Left renal cortex interstitium (tissue), 4 donors: ENCODE data around the gene ESRRA. TPM values are rescaled to one million over a fixed set of nuclear protein-coding genes. Genes with fewer than 3 reads are reported as not detected.

Experiments
- DNase-seq, 4 donors: peaks; one replicate each; pipeline ENCODE4 v3.0.0-alpha.2; 2013; ENCODE audit warnings: low read depth in 4 of 4, low spot score in 2 of 4, missing footprints in 1 of 4
- polyA plus RNA-seq, 4 donors: library from polyadenylated mRNA; unstranded; fragments of 120-200 nt; gene quantifications; one replicate each; pipeline ENCODE4 v1.2.1, GENCODE V29; 2013; ENCODE audit not compliant: insufficient read length in 4 of 4

Gene ESRRA
- polyA plus RNA-seq, result 10 to 100 TPM; 17.9 to 31.1 (median 26.0) TPM

- DNase-seq, result peak; percentile 90 to 96 (median 94)
These were observed at the start of gene ESRRA for GRCh38 chr11:64305075-64305690. Gene ESRRA (plus strand): TSS chr11:64305524. CDS start chr11:64307180, 1,656 bp downstream.

DNA sequence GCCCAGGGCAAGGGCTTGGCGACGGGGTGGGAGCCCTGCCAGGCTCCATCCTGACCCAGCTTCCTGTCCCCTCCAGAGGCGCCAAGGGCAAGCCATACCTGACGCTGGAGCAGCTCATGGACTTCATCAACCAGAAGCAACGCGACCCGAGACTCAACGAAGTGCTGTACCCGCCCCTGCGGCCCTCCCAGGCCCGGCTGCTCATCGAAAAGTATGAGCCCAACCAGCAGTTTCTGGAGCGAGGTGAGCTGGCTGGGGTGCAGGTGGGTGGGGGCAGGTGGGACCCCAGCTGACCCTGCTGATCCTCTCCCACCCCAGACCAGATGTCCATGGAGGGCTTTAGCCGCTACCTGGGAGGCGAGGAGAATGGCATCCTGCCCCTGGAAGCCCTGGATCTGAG lies 49.0 kb upstream of the ESRRA start:
- DNase-seq, result no peak

DNA sequence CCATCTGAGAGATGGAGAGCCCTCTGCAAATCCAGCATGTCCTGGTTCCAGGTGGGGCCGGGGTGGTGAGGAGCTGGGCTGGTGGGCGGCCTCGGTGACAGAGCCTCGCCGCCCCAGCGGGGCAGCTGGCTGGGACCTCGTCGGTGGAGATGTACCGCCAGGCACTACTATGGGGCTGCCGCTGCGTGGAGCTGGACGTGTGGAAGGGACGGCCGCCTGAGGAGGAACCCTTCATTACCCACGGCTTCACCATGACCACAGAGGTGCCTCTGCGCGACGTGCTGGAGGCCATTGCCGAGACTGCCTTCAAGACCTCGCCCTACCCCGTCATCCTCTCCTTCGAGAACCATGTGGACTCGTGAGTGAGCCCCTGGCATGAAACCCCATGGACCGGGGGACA lies 47.0 kb upstream of the ESRRA start:
- DNase-seq, result no peak

GRCh38 chr11:64258946-64259532 lies 46.3 kb upstream of the ESRRA start:
- no peak for DNase-seq

DNA sequence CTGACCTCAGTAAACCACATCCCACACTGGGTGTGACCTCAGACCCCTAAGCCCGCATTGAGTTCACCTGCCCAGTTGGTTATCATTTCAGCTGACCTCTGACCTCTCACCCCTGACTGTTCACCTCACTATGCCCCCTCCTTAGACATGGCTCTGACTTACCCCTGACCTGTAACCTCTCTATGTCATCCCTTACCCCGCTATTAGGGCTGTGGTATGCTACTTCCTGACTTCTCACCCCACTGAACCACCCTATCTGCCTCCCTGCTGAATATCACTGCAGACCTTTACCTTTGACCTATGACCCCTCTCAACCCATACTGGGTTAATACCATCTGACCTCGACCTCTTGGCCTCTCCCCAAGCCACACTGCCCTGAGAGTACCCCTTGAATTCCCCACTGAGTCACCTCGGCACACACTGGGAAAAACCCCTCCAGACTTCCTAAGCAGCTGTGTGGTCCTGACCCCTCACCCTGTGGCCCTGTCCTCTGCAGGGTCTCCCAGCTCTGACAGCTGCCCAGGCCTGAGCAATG lies 45.7 kb upstream of the ESRRA start:
- no peak for DNase-seq

DNA sequence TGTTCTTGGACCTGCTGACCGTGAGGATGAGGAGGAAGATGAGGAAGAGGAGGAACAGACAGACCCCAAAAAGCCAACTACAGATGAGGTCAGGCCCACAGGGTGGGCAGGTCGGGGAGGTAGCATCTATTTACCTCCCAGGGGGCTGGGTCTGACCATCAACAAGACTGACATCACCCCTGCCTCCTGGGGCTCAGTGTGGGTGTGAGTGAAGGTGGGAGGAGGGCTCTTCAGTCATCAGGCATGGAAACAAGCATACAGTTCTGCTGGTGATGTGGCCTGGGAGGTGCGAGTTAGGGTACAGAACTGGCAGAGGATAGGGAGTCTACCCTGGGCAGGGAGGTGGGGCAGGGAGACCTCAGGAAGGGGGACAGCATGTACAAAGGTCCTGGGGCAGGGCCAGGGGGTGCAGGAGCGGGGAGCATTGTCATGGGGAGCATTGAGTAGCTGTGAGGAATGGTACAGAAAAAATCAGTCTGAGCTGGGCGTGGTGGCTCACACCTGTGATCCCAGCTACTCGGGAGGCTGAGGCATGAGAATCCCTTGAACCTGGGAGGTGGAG lies 45.1 kb upstream of the ESRRA start:
- no peak for DNase-seq

- no peak for DNase-seq
These were observed 43.7 kb upstream of the ESRRA start for GRCh38 chr11:64261556-64262080.

- DNase-seq, result no peak
These were observed 42.9 kb upstream of the ESRRA start for GRCh38 chr11:64262271-64263002.

DNA sequence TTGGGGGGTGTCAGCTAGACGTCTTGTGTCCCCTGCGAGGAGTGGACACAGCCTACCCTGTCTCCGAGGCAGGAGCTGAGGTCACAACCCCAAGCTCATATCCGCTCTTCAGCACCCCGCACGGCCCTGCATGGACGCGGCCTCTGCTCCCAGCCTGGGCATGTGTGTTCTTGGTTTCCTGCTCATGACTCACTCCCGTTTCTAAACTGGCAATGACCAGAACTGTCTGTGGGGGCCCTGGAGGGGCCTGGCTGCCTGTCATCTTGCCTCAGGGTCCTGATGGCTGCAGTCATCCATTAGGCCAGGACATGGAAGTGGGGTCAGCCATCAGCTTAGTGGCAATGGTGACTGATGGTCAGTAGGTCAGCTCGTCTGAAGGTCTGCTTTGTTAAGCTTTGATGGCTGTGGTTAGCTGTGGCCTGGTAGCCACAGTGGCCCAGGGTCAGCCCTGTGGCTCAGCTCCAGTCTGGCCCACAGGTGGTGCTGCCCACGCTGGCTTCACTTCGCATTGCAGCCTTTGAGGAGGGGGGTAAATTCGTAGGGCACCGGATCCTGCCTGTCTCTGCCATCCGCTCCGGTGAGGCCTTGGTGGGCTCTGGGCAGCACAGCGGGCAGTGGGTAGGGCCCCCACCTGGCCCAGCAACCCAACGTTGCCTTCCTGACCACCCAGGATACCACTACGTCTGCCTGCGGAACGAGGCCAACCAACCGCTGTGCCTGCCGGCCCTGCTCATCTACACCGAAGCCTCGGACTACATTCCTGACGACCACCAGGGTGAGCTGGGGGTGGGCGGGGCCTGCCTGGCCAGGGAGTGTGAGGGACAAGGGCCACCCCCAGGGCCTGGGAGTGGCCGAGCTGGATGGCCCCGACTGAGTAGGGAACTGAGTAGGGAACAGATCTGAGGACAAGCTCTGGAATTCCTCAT lies 42.0 kb upstream of the ESRRA start:
- no peak for DNase-seq

DNA sequence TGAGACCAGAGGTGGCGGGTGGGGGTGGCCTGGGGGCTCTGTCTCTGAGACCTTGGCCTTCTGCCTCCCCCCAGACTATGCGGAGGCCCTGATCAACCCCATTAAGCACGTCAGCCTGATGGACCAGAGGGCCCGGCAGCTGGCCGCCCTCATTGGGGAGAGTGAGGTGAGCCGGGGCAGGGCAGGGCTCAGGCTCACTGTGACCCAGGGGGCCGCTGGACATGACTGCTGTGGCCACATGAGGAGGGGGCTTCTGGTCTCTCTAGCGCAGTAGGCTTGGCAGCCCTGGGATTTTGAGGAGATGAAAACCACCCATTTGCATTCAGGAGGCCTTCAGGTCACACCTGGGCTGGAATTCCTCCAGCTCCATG lies 41.4 kb upstream of the ESRRA start:
- DNase-seq, result no peak

DNA sequence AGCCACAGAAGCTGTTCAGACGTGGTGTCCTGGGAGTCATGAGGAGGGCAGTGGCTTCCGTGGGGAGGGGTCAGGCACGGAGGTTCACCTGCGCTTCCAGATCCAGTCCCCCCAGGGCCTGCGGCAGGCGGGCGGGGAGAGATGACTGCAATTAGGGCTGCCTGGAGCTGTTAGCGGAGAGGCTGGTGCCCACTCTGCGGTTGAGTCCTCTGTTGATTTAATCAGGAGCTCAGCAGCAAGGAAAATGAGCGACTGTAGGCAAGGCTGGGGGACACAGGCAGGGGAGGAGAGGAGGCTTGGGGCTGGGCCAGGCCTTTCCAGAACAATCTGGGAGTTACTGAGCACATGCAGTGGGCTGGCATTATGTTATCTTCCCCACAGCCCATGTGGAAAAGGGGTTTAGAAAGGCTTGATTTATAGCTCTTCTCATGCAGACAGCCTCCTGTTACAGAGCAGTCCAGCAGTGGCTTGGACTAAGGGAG lies 40.9 kb upstream of the ESRRA start:
- DNase-seq, result no peak

- DNase-seq, result no peak
These were observed 39.9 kb upstream of the ESRRA start for GRCh38 chr11:64265176-64266160.

GRCh38 chr11:64266339-64266738 lies 39.0 kb upstream of the ESRRA start:
- no peak for DNase-seq

DNA sequence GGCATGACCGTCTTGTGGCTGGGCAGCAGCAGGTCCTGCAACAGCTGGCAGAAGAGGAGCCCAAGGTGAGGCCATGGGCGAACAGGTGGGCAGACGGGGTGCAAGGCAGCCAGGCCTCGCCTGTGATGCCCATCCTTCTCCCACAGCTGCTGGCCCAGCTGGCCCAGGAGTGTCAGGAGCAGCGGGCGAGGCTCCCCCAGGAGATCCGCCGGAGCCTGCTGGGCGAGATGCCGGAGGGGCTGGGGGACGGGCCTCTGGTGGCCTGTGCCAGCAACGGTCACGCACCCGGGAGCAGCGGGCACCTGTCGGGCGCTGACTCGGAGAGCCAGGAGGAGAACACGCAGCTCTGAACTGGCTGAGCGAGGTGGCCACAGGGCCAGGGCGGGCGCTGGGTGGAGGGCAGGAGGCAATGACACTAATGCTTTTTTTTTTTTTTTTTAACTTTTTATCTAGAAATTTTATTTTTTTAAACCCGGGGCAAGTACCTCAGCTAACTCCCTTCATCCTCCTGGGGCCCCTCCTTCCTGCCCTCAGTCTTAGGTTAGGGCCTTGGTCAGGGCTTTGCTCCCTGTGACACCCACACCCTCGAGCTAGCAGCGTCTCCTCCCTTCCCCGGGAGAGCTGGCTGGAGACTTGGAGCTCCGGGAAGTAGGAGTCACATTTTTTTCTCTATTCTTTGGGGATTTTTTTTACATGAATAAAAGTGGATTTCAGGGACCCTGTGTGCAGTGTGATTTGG lies 37.9 kb upstream of the ESRRA start:
- DNase-seq, result no peak

- DNase-seq, result no peak
These were observed 37.1 kb upstream of the ESRRA start for GRCh38 chr11:64268025-64268892.

GRCh38 chr11:64268893-64269539 lies 36.3 kb upstream of the ESRRA start:
- no peak for DNase-seq
